CD14-positive monocyte (primary cell): ENCODE data around the gene DHPS. TPM values are rescaled to one million over a fixed set of nuclear protein-coding genes. Genes with fewer than 3 reads are reported as not detected.

Experiments used
- DNase-seq, 3 donors: peaks; one replicate each; pipeline ENCODE4 v3.0.0-alpha.2; 2011 to 2022
- H2AFZ ChIP-seq: 2 replicates; pipeline ENCODE4 v1.6.0; 2012; ENCODE audit warnings: mild to moderate bottlenecking, low read depth, low read length, inconsistent platforms; ENCODE audit not compliant: insufficient read depth, poor library complexity, severe bottlenecking
- H3K27ac ChIP-seq, 2 donors: 1 replicate in 1 of 2; 2 replicates in 1 of 2; pipeline ENCODE4 v1.5.1; 2012 to 2013; ENCODE audit warnings: low read length in 2 of 2, control low read depth in 1 of 2, inconsistent platforms in 1 of 2, low read depth in 1 of 2, mild to moderate bottlenecking in 1 of 2
- H3K27me3 ChIP-seq, 2 donors: one replicate each; pipeline versions ENCODE4 v1.6.0 to v1.6.1; 2011 to 2013; ENCODE audit warnings: low read length in 2 of 2; ENCODE audit not compliant: control insufficient read depth in 2 of 2, insufficient read depth in 2 of 2
- H3K36me3 ChIP-seq, 2 donors: replicated peaks in 1 of 2; 1 replicate in 1 of 2; 2 replicates in 1 of 2; pipeline versions ENCODE4 v1.5.1 to v1.6.1; 2012 to 2013; ENCODE audit warnings: low read length in 2 of 2, control low read depth in 1 of 2, inconsistent platforms in 1 of 2, mild to moderate bottlenecking in 1 of 2; ENCODE audit not compliant: insufficient read depth in 2 of 2, control insufficient read depth in 1 of 2
- H3K4me1 ChIP-seq, 2 donors: 1 replicate in 1 of 2; 2 replicates in 1 of 2; pipeline versions ENCODE4 v1.5.1 to v1.6.1; 2012 to 2013; ENCODE audit warnings: low read length in 2 of 2, control low read depth in 1 of 2, inconsistent platforms in 1 of 2, mild to moderate bottlenecking in 1 of 2, moderate library complexity in 1 of 2; ENCODE audit not compliant: insufficient read depth in 2 of 2, control insufficient read depth in 1 of 2
- H3K4me2 ChIP-seq: replicated peaks from 2 replicates; pipeline ENCODE3; 2012; ENCODE audit warnings: low read length, moderate library complexity, mild to moderate bottlenecking; ENCODE audit not compliant: poor library complexity, severe bottlenecking; ENCODE audit errors: extremely low read depth
- H3K4me3 ChIP-seq, 3 experiments: fragments of 200-600 bp in 1 of 3; sonication (generic) in 1 of 3; replicated peaks in 1 of 3; 1 replicate in 2 of 3; 2 replicates in 1 of 3; pipeline ENCODE4 v1.5.1; 2011 to 2013; ENCODE audit warnings: low read length in 3 of 3, mild to moderate bottlenecking in 3 of 3, control low read depth in 2 of 3, low read depth in 2 of 3, inconsistent platforms in 1 of 3, moderate library complexity in 1 of 3
- H3K79me2 ChIP-seq: 2 replicates; pipeline ENCODE4 v1.6.0; 2012; ENCODE audit warnings: mild to moderate bottlenecking, control low read depth, inconsistent platforms, low read length, moderate library complexity; ENCODE audit not compliant: insufficient read depth
- H3K9ac ChIP-seq: 2 replicates; pipeline ENCODE4 v1.6.0; 2017; ENCODE audit warnings: low read length, mild to moderate bottlenecking; ENCODE audit not compliant: insufficient read depth, poor library complexity, severe bottlenecking
- H3K9me3 ChIP-seq, 2 donors: replicated peaks in 1 of 2; 1 replicate in 1 of 2; 2 replicates in 1 of 2; pipeline versions ENCODE4 v1.5.1 to v1.6.1; 2012 to 2013; ENCODE audit warnings: low read length in 2 of 2, control low read depth in 1 of 2; ENCODE audit not compliant: control insufficient read depth in 1 of 2, insufficient read depth in 1 of 2
- H4K20me1 ChIP-seq: 2 replicates; pipeline ENCODE4 v1.6.0; 2012; ENCODE audit warnings: mild to moderate bottlenecking, low read length, control low read depth, moderate library complexity; ENCODE audit not compliant: insufficient read depth
- H3K27ac Mint-ChIP-seq, 7 donors: one replicate each; pipeline ENCODE4 v1.8.0; 2020; ENCODE audit warnings: mild to moderate bottlenecking in 7 of 7, mixed read lengths in 7 of 7, moderate library complexity in 6 of 7, inconsistent platforms in 2 of 7
- H3K27me3 Mint-ChIP-seq, 3 donors: one replicate each; pipeline ENCODE4 v1.8.0; 2021 to 2022; ENCODE audit warnings: low read depth in 3 of 3, mild to moderate bottlenecking in 3 of 3, mixed read lengths in 3 of 3, moderate library complexity in 3 of 3, inconsistent platforms in 1 of 3
- H3K36me3 Mint-ChIP-seq, 2 donors: one replicate each; pipeline ENCODE4 v1.8.0; 2020; ENCODE audit warnings: mixed read lengths in 2 of 2, inconsistent platforms in 1 of 2, mild to moderate bottlenecking in 1 of 2
- H3K4me1 Mint-ChIP-seq: one replicate; pipeline ENCODE4 v1.8.0; 2020; ENCODE audit warnings: mild to moderate bottlenecking, mixed read lengths
- H3K4me3 Mint-ChIP-seq, 2 donors: one replicate each; pipeline ENCODE4 v1.8.0; 2020; ENCODE audit warnings: mild to moderate bottlenecking in 2 of 2, mixed read lengths in 2 of 2, moderate library complexity in 1 of 2
- H3K9me3 Mint-ChIP-seq, 7 donors: one replicate each; pipeline ENCODE4 v1.8.0; 2020 to 2022; ENCODE audit warnings: mixed read lengths in 7 of 7, mild to moderate bottlenecking in 6 of 7, moderate library complexity in 6 of 7, inconsistent platforms in 2 of 7
- CTCF ChIP-seq: fragments of 200-600 bp; IDR thresholded peaks from one replicate; pipeline ENCODE4 v1.8.0; 2022; ENCODE audit warnings: antibody characterized with exemption, mild to moderate bottlenecking
- WGBS: methylation state at CpG from one replicate; pipeline ENCODE4 v1.1.5; 2013; ENCODE audit warnings: missing lambda C conversion rate; ENCODE audit not compliant: insufficient coverage; 5-methylcytosine and 5-hydroxymethylcytosine counted together
- intact Hi-C, 2 donors: fragments of 100-400 bp; cut with micrococcal nuclease; formaldehyde crosslinking; loops; one replicate each; pipeline versions ENCODE4 v1.15.0 to v1.15.1; 2023
- polyA plus RNA-seq, 3 donors: library from polyadenylated mRNA; depleted of rRNA in 1 of 3; unstranded in 2 of 3; stranded (reverse) in 1 of 3; fragments of 300-500 nt in 2 of 3; fragments of >200 nt in 1 of 3; fragmentation: Illumina TruSeq in 2 of 3; gene quantifications; 1 replicate in 2 of 3; 2 replicates in 1 of 3; pipeline ENCODE4 v1.2.3, GENCODE V29; 2012 to 2021

The DHPS gene
- polyA plus RNA-seq, 3 donors = 51.0 to 130 (median 53.4) TPM

GRCh38 chr19:12694641-12695040 is 13.0 kb upstream of the DHPS start:
- no peaks in the 10 kb centered on the region for H3K79me2 ChIP-seq
- H3K9ac ChIP-seq = no peak overlapping the region
- DNase-seq = no peak
- no peak for TF ChIP-seq CTCF
- H3K4me1 ChIP-seq = peaks cover 29 to 32% of the 10 kb centered on the region in 2 donors
- H3K27me3 ChIP-seq = no peaks in the 10 kb centered on the region
- no peak overlapping the region for H3K4me2 ChIP-seq
- H3K4me3 ChIP-seq = no peak overlapping the region
- no peaks in the 10 kb centered on the region for H3K36me3 ChIP-seq
- intact Hi-C loops = no loop called here
- no peak overlapping the region for H2AFZ ChIP-seq
- Mint-ChIP-seq H3K27me3 (peaks cover 0 to 1% (median 0%) of the 10 kb centered on the region in 3 donors), H3K4me3 (no peak overlapping the region), H3K4me1 (peaks cover 19% of the 10 kb centered on the region), H3K36me3 (peaks cover 4 to 6% of the 10 kb centered on the region in 2 donors), H3K27ac (peak overlapping the region in 1 of 7 donors; percentile 40), H3K9me3 (no peaks in the 10 kb centered on the region)
- no peaks in the 10 kb centered on the region for H3K9me3 ChIP-seq
- no peaks in the 10 kb centered on the region for H4K20me1 ChIP-seq
- WGBS = 90% methylated on average over 16 of the region's 16 CpGs
- no peak overlapping the region for H3K27ac ChIP-seq

GRCh38 chr19:12692960-12693359 is 11.3 kb upstream of the DHPS start:
- intact Hi-C loops = no loop called here
- Mint-ChIP-seq H3K9me3 (no peaks in the 10 kb centered on the region), H3K4me3 (no peak overlapping the region), H3K27me3 (peaks cover 0 to 1% (median 0%) of the 10 kb centered on the region in 3 donors), H3K36me3 (no peaks in the 10 kb centered on the region), H3K27ac (no peak overlapping the region), H3K4me1 (peaks cover 17% of the 10 kb centered on the region)
- Histone ChIP-seq H2AFZ (no peak overlapping the region), H3K36me3 (peaks cover 0 to under 1% of the 10 kb centered on the region in 2 donors), H3K79me2 (no peaks in the 10 kb centered on the region), H3K4me1 (peaks cover 22 to 24% of the 10 kb centered on the region in 2 donors), H3K4me3 (no peak overlapping the region), H3K27me3 (no peaks in the 10 kb centered on the region), H3K9ac (no peak overlapping the region), H4K20me1 (no peaks in the 10 kb centered on the region), H3K4me2 (no peak overlapping the region), H3K27ac (no peak overlapping the region), H3K9me3 (no peaks in the 10 kb centered on the region)
- 91% methylated on average over 5 of the region's 5 CpGs for WGBS
- no peak for TF ChIP-seq CTCF
- no peak for DNase-seq
